GM18868 (cell line): ENCODE measurements around the gene SPATA19.

ENCODE experiments used
- ATAC-seq: cut with Tn5 transposase; IDR thresholded peaks from one replicate; pipeline ENCODE4 v1.9.1; 2021; ENCODE audit warnings: mild to moderate bottlenecking, moderate library complexity; ENCODE audit not compliant: unreplicated experiment

Gene SPATA19

GRCh38 chr11:133835593-133836548 lies 9.4 kb downstream of the SPATA19 start:
- peak; percentile 4 for ATAC-seq

- ATAC-seq = peak; percentile 79
These were observed 10.4 kb downstream of the SPATA19 start for GRCh38 chr11:133834682-133835592.

- no peak for ATAC-seq
These were observed 11.2 kb downstream of the SPATA19 start for GRCh38 chr11:133833898-133834681.

GRCh38 chr11:133832991-133833897 lies 12.1 kb downstream of the SPATA19 start:
- ATAC-seq = no peak

- ATAC-seq = no peak
These were observed 13.0 kb downstream of the SPATA19 start for GRCh38 chr11:133832096-133832990.

- no peak for ATAC-seq
These were observed 14.1 kb downstream of the SPATA19 start for GRCh38 chr11:133830931-133831907.

GRCh38 chr11:133829566-133829965 lies 15.7 kb downstream of the SPATA19 start:
- no peak for ATAC-seq

GRCh38 chr11:133828871-133829270 lies 16.4 kb downstream of the SPATA19 start:
- ATAC-seq = no peak

- ATAC-seq = no peak
These were observed 17.8 kb downstream of the SPATA19 start for GRCh38 chr11:133827556-133827955.

- no peak for ATAC-seq
These were observed 18.4 kb downstream of the SPATA19 start for GRCh38 chr11:133826866-133827265.

- ATAC-seq = no peak
These were observed 19.6 kb downstream of the SPATA19 start for GRCh38 chr11:133825666-133826065.

GRCh38 chr11:133825156-133825555 lies 20.2 kb downstream of the SPATA19 start:
- no peak for ATAC-seq

- ATAC-seq = no peak
These were observed 20.7 kb downstream of the SPATA19 start for GRCh38 chr11:133824593-133824992.

- ATAC-seq = no peak
These were observed 21.7 kb downstream of the SPATA19 start for GRCh38 chr11:133823614-133824013.

GRCh38 chr11:133823211-133823610 lies 22.1 kb downstream of the SPATA19 start:
- no peak for ATAC-seq

GRCh38 chr11:133821776-133822175 lies 23.5 kb downstream of the SPATA19 start:
- peak; percentile 89 for ATAC-seq

GRCh38 chr11:133819746-133820315 lies 25.5 kb downstream of the SPATA19 start:
- no peak for ATAC-seq
